Measurements from ENCODE around the gene GSTT4.
"Not testable (repeated sequence)": the region's sequence is repeated elsewhere in the genome, so short reads cannot be mapped to it uniquely, and the experiment has no call there.

Gene GSTT4

GRCh38 chr22:24005201-24005600 is at the start of gene GSTT4:
Gene GSTT4, minus strand, starts transcription at chr22:24005453. Its CDS starts 97 bp downstream, at chr22:24005356.
- no peak for DNase-seq (ENCODE audit: low read depth)

- DNase-seq (ENCODE audit: low read depth): no peak
These were observed 49.1 kb upstream of the GSTT4 start for GRCh38 chr22:24054356-24054755.

- no peak for DNase-seq (ENCODE audit: low read depth)
These were observed 48.4 kb upstream of the GSTT4 start for GRCh38 chr22:24053481-24054226.

- no peak for DNase-seq (ENCODE audit: low read depth)
These were observed 46.3 kb upstream of the GSTT4 start for GRCh38 chr22:24051568-24051967.

GRCh38 chr22:24051028-24051427 is 45.8 kb upstream of the GSTT4 start:
- no peak for DNase-seq (ENCODE audit: low read depth)

GRCh38 chr22:24049978-24050377 is 44.7 kb upstream of the GSTT4 start:
- no peak for DNase-seq (ENCODE audit: low read depth)

GRCh38 chr22:24049211-24049610 is 44.0 kb upstream of the GSTT4 start:
- no peak for DNase-seq (ENCODE audit: low read depth)

- no peak for DNase-seq (ENCODE audit: low read depth)
These were observed 40.8 kb upstream of the GSTT4 start for GRCh38 chr22:24046024-24046423.

- DNase-seq (ENCODE audit: low read depth): no peak
These were observed 38.7 kb upstream of the GSTT4 start for GRCh38 chr22:24043958-24044357.

GRCh38 chr22:24043465-24043864 is 38.2 kb upstream of the GSTT4 start:
- not testable (repeated sequence) for DNase-seq (ENCODE audit: low read depth)

- no peak for DNase-seq (ENCODE audit: low read depth)
These were observed 35.7 kb upstream of the GSTT4 start for GRCh38 chr22:24040946-24041345.

- DNase-seq (ENCODE audit: low read depth): no peak
These were observed 33.8 kb upstream of the GSTT4 start for GRCh38 chr22:24039046-24039445.

GRCh38 chr22:24037851-24038765 is 32.9 kb upstream of the GSTT4 start:
- no peak for DNase-seq (ENCODE audit: low read depth)

- no peak for DNase-seq (ENCODE audit: low read depth)
These were observed 30.0 kb upstream of the GSTT4 start for GRCh38 chr22:24035296-24035695.

GRCh38 chr22:24033731-24034130 is 28.5 kb upstream of the GSTT4 start:
- DNase-seq (ENCODE audit: low read depth): no peak

- no peak for DNase-seq (ENCODE audit: low read depth)
These were observed 25.0 kb upstream of the GSTT4 start for GRCh38 chr22:24030186-24030702.

- no peak for DNase-seq (ENCODE audit: low read depth)
These were observed 24.1 kb upstream of the GSTT4 start for GRCh38 chr22:24029304-24029703.

GRCh38 chr22:24028533-24028932 is 23.3 kb upstream of the GSTT4 start:
- no peak for DNase-seq (ENCODE audit: low read depth)

- DNase-seq (ENCODE audit: low read depth): no peak
These were observed 22.7 kb upstream of the GSTT4 start for GRCh38 chr22:24027991-24028390.

- DNase-seq (ENCODE audit: low read depth): no peak
These were observed 22.2 kb upstream of the GSTT4 start for GRCh38 chr22:24027389-24027975.

- DNase-seq (ENCODE audit: low read depth): no peak
These were observed 21.5 kb upstream of the GSTT4 start for GRCh38 chr22:24026733-24027132.

GRCh38 chr22:24026056-24026455 is 20.8 kb upstream of the GSTT4 start:
- DNase-seq (ENCODE audit: low read depth): no peak

- DNase-seq (ENCODE audit: low read depth): no peak
These were observed 20.2 kb upstream of the GSTT4 start for GRCh38 chr22:24025475-24025874.
